K562 (cell line): Measurements from ENCODE around the gene IDNK. TPM values are rescaled to one million over a fixed set of nuclear protein-coding genes. Genes with fewer than 3 reads are reported as not detected.
A peak's percentile ranks its signal among the peaks of the same experiment; 100 is the strongest.

Source experiments
- ATAC-seq: fragments of 200-7000 bp; cut with Tn5 transposase; 3 replicates; pipeline ENCODE4 v1.9.1; 2020; ENCODE audit warnings: moderate library complexity
- BruUV-seq: library from RNA; stranded (reverse); fragments of 400-500 nt; replicated peaks from 2 replicates; lab custom pipeline; 2021; lab: Mats Ljungman, UMichigan
- CTCF ChIA-PET: fragments of 300-600 bp; formaldehyde crosslinking; extraction: SDS; loops from one replicate; lab custom pipeline; 2021; ENCODE audit warnings: low intra/inter-chr PET ratio; lab: Yijun Ruan, JAX
- POLR2A ChIA-PET: fragments of 300-600, 350-650 bp; sonication (Branson Sonifier 250); formaldehyde crosslinking; extraction: SDS; loops from one replicate; lab custom pipeline; 2021; ENCODE audit warnings: antibody characterized with exemption, inconsistent platforms; lab: Yijun Ruan, JAX
- DNase-seq, 4 experiments: peaks; one replicate each; pipeline versions ENCODE4 v3.0.0 to v3.0.0-alpha.2; 2011 to 2018; ENCODE audit warnings: low spot score in 3 of 4, mixed read lengths in 3 of 4; ENCODE audit errors: extremely low read depth in 1 of 4
- FAIRE-seq: peaks from 2 replicates; lab custom pipeline; 2011; peaks lifted over from hg19 to GRCh38; lab: Jason Lieb, UNC
- H2AFZ ChIP-seq: 2 replicates; pipeline ENCODE4 v1.6.0; 2011; ENCODE audit warnings: low read depth, low read length, control low read depth, inconsistent platforms
- H3K27ac ChIP-seq: fragments of 200-600 bp; 3 replicates; pipeline ENCODE4 v1.8.0; 2011; ENCODE audit warnings: low read depth, mild to moderate bottlenecking, control low read depth, inconsistent platforms, low read length, moderate library complexity, mixed read lengths; ENCODE audit errors: extremely low read depth
- H3K27me3 ChIP-seq, 2 experiments: fragments of 300-600 bp in 1 of 2; 2 replicates in 1 of 2; 3 replicates in 1 of 2; pipeline versions ENCODE4 v1.6.0 to v1.8.0; 2011; ENCODE audit warnings: inconsistent platforms in 2 of 2, low read length in 2 of 2, mild to moderate bottlenecking in 1 of 2, mixed read lengths in 1 of 2, moderate library complexity in 1 of 2; ENCODE audit not compliant: control insufficient read depth in 2 of 2, insufficient read depth in 2 of 2
- H3K36me3 ChIP-seq: fragments of 300-600 bp; 3 replicates; pipeline ENCODE4 v1.8.0; 2011; ENCODE audit warnings: mild to moderate bottlenecking, low read length, inconsistent platforms; ENCODE audit not compliant: control insufficient read depth, insufficient read depth
- H3K4me1 ChIP-seq, 2 experiments: fragments of 200-600 bp in 1 of 2; replicated peaks in 1 of 2; 2 replicates in 1 of 2; 3 replicates in 1 of 2; pipeline versions ENCODE4 v1.5.1 to v1.8.0; 2011; ENCODE audit warnings: inconsistent platforms in 2 of 2, low read length in 2 of 2, mild to moderate bottlenecking in 1 of 2, mixed read lengths in 1 of 2, moderate library complexity in 1 of 2; ENCODE audit not compliant: control insufficient read depth in 2 of 2, insufficient read depth in 2 of 2
- H3K4me2 ChIP-seq: 2 replicates; pipeline ENCODE4 v1.6.1; 2011; ENCODE audit warnings: low read length, control low read depth, inconsistent platforms, mixed read lengths; ENCODE audit not compliant: insufficient read depth
- H3K4me3 ChIP-seq: fragments of 200-600 bp; sonication (generic), shearing (Covaris generic); 2 replicates; pipeline ENCODE4 v1.5.1; 2016; ENCODE audit warnings: control low read depth, inconsistent platforms
- H3K79me2 ChIP-seq: fragments of 200-600 bp; 3 replicates; pipeline ENCODE4 v1.8.0; 2011; ENCODE audit warnings: low read length, inconsistent platforms; ENCODE audit not compliant: control insufficient read depth, insufficient read depth
- H3K9ac ChIP-seq, 2 experiments: 2 replicates each; pipeline versions ENCODE4 v1.6.0 to v1.6.1; 2011; ENCODE audit warnings: low read depth in 2 of 2, low read length in 2 of 2, control low read depth in 1 of 2, inconsistent platforms in 1 of 2, mild to moderate bottlenecking in 1 of 2, mixed read lengths in 1 of 2; ENCODE audit not compliant: insufficient read depth in 1 of 2
- H3K9me1 ChIP-seq: one replicate; pipeline ENCODE4 v1.6.0; 2011; ENCODE audit warnings: inconsistent platforms, mild to moderate bottlenecking, low read length, moderate library complexity; ENCODE audit not compliant: control insufficient read depth, insufficient read depth
- H3K9me3 ChIP-seq: replicated peaks from 2 replicates; pipeline ENCODE4 v1.5.1; 2011; ENCODE audit warnings: low read depth, low read length, inconsistent platforms; ENCODE audit not compliant: control insufficient read depth, insufficient read depth
- H4K20me1 ChIP-seq: replicated peaks from 2 replicates; pipeline ENCODE4 v1.6.1; 2011; ENCODE audit warnings: low read length, inconsistent platforms, mixed read lengths; ENCODE audit not compliant: control insufficient read depth, insufficient read depth
- BCOR ChIP-seq: fragments of 450-650 bp; IDR thresholded peaks from 2 replicates; pipeline ENCODE4 v1.6.1; 2016
- DMBX1 ChIP-seq: fragments of 250-450 bp; sonication (Bioruptor Pico); IDR thresholded peaks from 2 replicates; pipeline ENCODE4 v1.8.0; 2022; ENCODE audit warnings: inconsistent platforms, mild to moderate bottlenecking, moderate library complexity, borderline replicate concordance
- KAT8 ChIP-seq: fragments of 450-650 bp; IDR thresholded peaks from 2 replicates; pipeline ENCODE4 v1.6.1; 2016; ENCODE audit warnings: low read depth, mild to moderate bottlenecking
- KDM4B ChIP-seq, 2 experiments: fragments of 450-650 bp in 1 of 2; sonication (generic) in 1 of 2; IDR thresholded peaks; 2 replicates each; pipeline ENCODE4 v1.6.1; 2016 to 2017; ENCODE audit warnings: borderline replicate concordance in 2 of 2, antibody characterized with exemption in 1 of 2, low read depth in 1 of 2, mild to moderate bottlenecking in 1 of 2
- MITF ChIP-seq: IDR thresholded peaks from 2 replicates; pipeline ENCODE4 v1.6.1; 2014; ENCODE audit warnings: antibody characterized with exemption
- NUFIP1 ChIP-seq: fragments of 450-650 bp; IDR thresholded peaks from 2 replicates; pipeline ENCODE4 v1.6.1; 2018; ENCODE audit not compliant: partially characterized antibody
- SIN3B ChIP-seq: fragments of 450-650 bp; IDR thresholded peaks from 2 replicates; pipeline ENCODE4 v1.6.1; 2017; ENCODE audit warnings: low read depth, mild to moderate bottlenecking, moderate library complexity
- ZHX1 ChIP-seq: fragments of 150-350 bp; conservative IDR thresholded peaks from 2 replicates; pipeline ENCODE4 v1.6.1; 2014; ENCODE audit warnings: low read length
- ZNF217 ChIP-seq: sonication (generic); formaldehyde crosslinking; IDR thresholded peaks from 2 replicates; pipeline ENCODE4 v1.8.0; 2022; ENCODE audit warnings: mild to moderate bottlenecking, missing genetic modification reagents
- ZNF282 ChIP-seq: sonication (generic); formaldehyde crosslinking; IDR thresholded peaks from 2 replicates; pipeline ENCODE4 v1.8.1; 2023; ENCODE audit warnings: missing genetic modification reagents
- ZNF347 ChIP-seq: fragments of 450-650 bp; formaldehyde crosslinking; IDR thresholded peaks from 2 replicates; pipeline ENCODE4 v1.4.0; 2020; ENCODE audit warnings: low read depth, mild to moderate bottlenecking, moderate library complexity
- ZNF695 ChIP-seq: fragments of 450-650 bp; formaldehyde crosslinking; IDR thresholded peaks from 2 replicates; pipeline ENCODE4 v1.4.0; 2020; ENCODE audit warnings: mild to moderate bottlenecking, moderate library complexity
- WGBS: fragments of 100-300 bp; shearing (Covaris generic); methylation state at CpG from one replicate; pipeline ENCODE4 v1.1.6; 2016; ENCODE audit warnings: low coverage, mixed read lengths; ENCODE audit not compliant: insufficient coverage; ENCODE audit errors: missing lambda C conversion rate; 5-methylcytosine and 5-hydroxymethylcytosine counted together
- in situ Hi-C: fragments of 300-500 bp; cut with MboI; formaldehyde crosslinking; loops from 4 replicates; pipeline ENCODE4 v1.15.0; 2018; ENCODE audit warnings: inconsistent platforms, mixed read lengths
- intact Hi-C: fragments of 100-400 bp; cut with micrococcal nuclease; formaldehyde crosslinking; loops from 2 replicates; pipeline ENCODE4 v1.14.2; 2022
- polyA plus RNA-seq, 8 experiments: library from polyadenylated mRNA; depleted of rRNA in 4 of 8; stranded (reverse) in 5 of 8; unstranded in 3 of 8; fragments of >200 nt; fragmentation: Nextera tagmentation in 2 of 8; fragmentation: Illumina TruSeq in 1 of 8; extraction: Ambion mirVana in 2 of 8; extraction: Trizol in 1 of 8; gene quantifications; 2 replicates each; pipeline versions ENCODE4 v1.2.1 to v1.2.3, GENCODE V29; 2011 to 2014; ENCODE audit warnings: inconsistent platforms in 1 of 8, missing spikeins in 1 of 8
- total RNA-seq, 7 experiments: library from RNA; depleted of rRNA in 6 of 7; stranded (reverse); fragments of >200 nt in 6 of 7; fragmentation: Illumina TruSeq in 2 of 7; extraction: Trizol in 2 of 7; gene quantifications; 2 replicates each; pipeline versions ENCODE4 v1.2.1 to v1.2.3, GENCODE V29; 2011 to 2021; ENCODE audit warnings: low replicate concordance in 1 of 7
- TF ChIP-seq, protein P1 (sequence below): fragments of 150-350 bp; IDR thresholded peaks from 2 replicates; pipeline ENCODE4 v1.6.1; 2014; ENCODE audit warnings: low read depth, mild to moderate bottlenecking, low read length, borderline replicate concordance

The IDNK gene
- total and polyA plus RNA-seq, 9 of the 15 experiments (the other 6 are each of a cell fraction or from before 2014, with no cell fraction given): 0.41 to 1.1 (median 0.55) TPM

DNA sequence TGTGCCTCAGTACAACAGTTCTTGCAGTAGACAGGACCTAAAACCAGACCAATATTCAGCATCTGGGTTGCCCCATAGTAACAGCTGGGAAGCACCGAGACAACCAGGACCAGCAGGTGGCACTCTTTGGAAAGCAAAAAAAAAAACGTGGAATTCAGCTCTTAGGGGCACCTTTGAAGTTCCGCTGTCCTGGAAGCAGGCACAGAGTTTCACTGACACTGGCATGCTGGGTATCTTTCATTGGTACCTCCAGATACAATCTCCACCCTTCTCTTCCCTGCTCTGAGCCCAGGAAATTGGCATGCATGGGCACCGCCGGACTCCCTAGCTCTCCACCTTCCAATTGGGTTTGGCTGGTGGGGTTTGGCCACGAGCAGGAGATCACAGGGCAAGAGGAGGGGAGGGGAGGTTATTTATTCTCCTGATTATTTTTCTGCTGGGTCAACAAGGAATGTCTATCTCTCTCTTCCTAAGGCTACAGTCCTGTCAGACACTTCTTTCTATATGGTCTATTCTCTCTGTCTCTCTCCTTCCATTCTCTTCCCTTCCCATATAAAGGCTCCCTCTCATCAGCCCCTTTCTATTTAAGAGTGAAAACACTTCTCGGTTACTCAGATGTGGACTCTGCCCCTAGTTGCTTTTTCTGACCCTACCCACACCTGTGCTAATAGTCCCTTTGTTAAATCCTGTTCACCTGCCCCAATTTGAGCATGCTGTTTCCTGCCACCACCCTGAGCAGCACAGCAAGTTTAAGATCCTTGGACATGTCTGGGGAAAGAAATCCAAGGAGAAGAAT is 1.9 kb upstream of the IDNK start:
- intact Hi-C loops (loop anchor here (1.0 to 10.0 kb wide), 4 partner anchors 28 to 292 kb away; partner anchors contain the start of genes GKAP1 and UBQLN1), in situ Hi-C loops (loop anchor here (25.0 kb wide), 1 partner anchor 291 kb away; the partner anchor contains the start of gene KIF27)
- Histone ChIP-seq H3K4me3 (no peak overlapping the region), H3K27ac (no peak overlapping the region), H2AFZ (peak overlapping the region; percentile 67; the same call in 1 of the 2 replicates), H4K20me1 (no peaks in the 10 kb centered on the region), H3K9ac (no peak overlapping the region), H3K27me3 (no peaks in the 10 kb centered on the region), H3K9me3 (no peaks in the 10 kb centered on the region), H3K9me1 (no peaks in the 10 kb centered on the region), H3K4me2 (no peak overlapping the region; the same call in 1 of the 2 replicates), H3K4me1 (peaks cover 11 to 14% of the 10 kb centered on the region in 2 experiments; a peak in 3 of 5 replicates), H3K36me3 (no peaks in the 10 kb centered on the region), H3K79me2 (no peaks in the 10 kb centered on the region)
- no TSS peak for BruUV-seq
- DNase-seq: peak in 3 of 4 experiments; percentile 15 to 58 (median 27)
- WGBS: 13% methylated on average over 3 of the region's 7 CpGs
- FAIRE-seq: peak; percentile 74
- CTCF ChIA-PET: interaction anchor here (0.7 to 1.0 kb wide), 3 partner anchors 14 to 291 kb away, joined by 3 to 4 read pairs (median 3); no protein-coding TSS in a partner anchor
- POLR2A ChIA-PET: interaction anchor here (0.8 to 1.0 kb wide), 4 partner anchors 9 to 25 kb away, joined by 3 to 4 read pairs (median 3); no protein-coding TSS in a partner anchor
- ATAC-seq: peak; percentile 29
- TF ChIP-seq ZNF695 (no peak), SIN3B (no peak), ZNF217 (no peak), ZNF282 (no peak), KDM4B (IDR thresholded peaks at IDR 0.05; ENCODE audit: borderline replicate concordance in 2 of 2, low read depth in 1 of 2) (no peak), NUFIP1 (no peak), DMBX1 (CRISPR knock-in tag) (no peak), KAT8 (no peak), MITF (no peak), ZNF347 (no peak), ZHX1 (no peak), BCOR (no peak)
- TF ChIP-seq, protein P1, sequence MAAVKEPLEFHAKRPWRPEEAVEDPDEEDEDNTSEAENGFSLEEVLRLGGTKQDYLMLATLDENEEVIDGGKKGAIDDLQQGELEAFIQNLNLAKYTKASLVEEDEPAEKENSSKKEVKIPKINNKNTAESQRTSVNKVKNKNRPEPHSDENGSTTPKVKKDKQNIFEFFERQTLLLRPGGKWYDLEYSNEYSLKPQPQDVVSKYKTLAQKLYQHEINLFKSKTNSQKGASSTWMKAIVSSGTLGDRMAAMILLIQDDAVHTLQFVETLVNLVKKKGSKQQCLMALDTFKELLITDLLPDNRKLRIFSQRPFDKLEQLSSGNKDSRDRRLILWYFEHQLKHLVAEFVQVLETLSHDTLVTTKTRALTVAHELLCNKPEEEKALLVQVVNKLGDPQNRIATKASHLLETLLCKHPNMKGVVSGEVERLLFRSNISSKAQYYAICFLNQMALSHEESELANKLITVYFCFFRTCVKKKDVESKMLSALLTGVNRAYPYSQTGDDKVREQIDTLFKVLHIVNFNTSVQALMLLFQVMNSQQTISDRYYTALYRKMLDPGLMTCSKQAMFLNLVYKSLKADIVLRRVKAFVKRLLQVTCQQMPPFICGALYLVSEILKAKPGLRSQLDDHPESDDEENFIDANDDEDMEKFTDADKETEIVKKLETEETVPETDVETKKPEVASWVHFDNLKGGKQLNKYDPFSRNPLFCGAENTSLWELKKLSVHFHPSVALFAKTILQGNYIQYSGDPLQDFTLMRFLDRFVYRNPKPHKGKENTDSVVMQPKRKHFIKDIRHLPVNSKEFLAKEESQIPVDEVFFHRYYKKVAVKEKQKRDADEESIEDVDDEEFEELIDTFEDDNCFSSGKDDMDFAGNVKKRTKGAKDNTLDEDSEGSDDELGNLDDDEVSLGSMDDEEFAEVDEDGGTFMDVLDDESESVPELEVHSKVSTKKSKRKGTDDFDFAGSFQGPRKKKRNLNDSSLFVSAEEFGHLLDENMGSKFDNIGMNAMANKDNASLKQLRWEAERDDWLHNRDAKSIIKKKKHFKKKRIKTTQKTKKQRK: no peak
